ENCODE results near the gene NUDT8.
A peak's percentile ranks its signal among the peaks of the same experiment; 100 is the strongest.

The NUDT8 gene

DNA sequence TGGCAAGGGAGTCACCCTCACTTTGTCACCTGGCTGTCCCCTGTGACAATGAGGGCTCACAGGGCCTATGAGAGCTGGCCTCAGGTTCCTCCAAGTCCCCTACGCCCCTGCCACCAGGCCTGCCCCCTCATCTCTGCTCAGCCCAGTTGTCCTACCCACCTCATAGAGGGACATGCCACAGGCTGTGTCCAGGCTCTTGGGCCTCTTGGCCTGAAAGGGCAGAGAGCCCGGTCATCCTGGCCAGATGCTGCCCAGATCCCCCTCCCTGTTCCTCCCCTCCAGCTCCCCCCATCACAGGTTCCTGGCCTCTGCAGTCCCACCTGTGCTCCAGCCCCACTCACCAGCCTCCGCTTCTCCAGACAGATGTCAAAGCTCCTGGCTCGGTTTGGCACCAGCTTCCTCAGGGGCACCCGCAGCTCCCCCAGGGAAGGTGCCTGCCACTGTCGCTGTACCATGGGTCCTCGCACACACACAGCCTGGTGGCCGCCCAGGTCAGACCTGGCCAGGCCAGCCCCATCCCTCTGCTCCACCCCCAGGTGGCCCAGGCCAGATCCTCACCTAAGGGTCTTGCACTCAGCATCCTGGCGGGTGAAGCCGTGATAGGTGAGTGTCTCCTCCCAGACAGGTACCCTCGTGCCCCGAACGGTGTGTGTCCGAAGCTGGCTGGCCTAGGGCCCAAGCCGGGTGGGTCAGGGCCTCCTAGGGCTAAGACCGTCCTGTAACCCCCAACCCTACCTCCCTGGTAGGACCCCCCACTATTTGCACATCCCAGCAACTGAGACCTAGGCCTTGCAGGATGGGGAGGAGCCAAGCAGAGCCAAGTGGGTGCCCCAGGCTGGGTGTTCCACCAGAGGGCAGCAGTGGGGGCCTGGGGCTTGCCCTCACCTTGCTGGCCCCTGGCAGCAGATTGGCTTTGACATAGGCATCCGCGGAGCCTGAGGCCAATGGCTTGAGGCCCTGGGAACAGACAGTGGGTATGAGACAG, 14.7 kb downstream of the NUDT8 start:
- Histone ChIP-seq H3K4me3 (ENCODE audit: low read depth, low read length) (no peak overlapping the region), H3K9ac (no peak overlapping the region)
- TF ChIP-seq, protein P1, sequence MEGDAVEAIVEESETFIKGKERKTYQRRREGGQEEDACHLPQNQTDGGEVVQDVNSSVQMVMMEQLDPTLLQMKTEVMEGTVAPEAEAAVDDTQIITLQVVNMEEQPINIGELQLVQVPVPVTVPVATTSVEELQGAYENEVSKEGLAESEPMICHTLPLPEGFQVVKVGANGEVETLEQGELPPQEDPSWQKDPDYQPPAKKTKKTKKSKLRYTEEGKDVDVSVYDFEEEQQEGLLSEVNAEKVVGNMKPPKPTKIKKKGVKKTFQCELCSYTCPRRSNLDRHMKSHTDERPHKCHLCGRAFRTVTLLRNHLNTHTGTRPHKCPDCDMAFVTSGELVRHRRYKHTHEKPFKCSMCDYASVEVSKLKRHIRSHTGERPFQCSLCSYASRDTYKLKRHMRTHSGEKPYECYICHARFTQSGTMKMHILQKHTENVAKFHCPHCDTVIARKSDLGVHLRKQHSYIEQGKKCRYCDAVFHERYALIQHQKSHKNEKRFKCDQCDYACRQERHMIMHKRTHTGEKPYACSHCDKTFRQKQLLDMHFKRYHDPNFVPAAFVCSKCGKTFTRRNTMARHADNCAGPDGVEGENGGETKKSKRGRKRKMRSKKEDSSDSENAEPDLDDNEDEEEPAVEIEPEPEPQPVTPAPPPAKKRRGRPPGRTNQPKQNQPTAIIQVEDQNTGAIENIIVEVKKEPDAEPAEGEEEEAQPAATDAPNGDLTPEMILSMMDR (IDR thresholded peaks at IDR 0.05) = no peak

DNA sequence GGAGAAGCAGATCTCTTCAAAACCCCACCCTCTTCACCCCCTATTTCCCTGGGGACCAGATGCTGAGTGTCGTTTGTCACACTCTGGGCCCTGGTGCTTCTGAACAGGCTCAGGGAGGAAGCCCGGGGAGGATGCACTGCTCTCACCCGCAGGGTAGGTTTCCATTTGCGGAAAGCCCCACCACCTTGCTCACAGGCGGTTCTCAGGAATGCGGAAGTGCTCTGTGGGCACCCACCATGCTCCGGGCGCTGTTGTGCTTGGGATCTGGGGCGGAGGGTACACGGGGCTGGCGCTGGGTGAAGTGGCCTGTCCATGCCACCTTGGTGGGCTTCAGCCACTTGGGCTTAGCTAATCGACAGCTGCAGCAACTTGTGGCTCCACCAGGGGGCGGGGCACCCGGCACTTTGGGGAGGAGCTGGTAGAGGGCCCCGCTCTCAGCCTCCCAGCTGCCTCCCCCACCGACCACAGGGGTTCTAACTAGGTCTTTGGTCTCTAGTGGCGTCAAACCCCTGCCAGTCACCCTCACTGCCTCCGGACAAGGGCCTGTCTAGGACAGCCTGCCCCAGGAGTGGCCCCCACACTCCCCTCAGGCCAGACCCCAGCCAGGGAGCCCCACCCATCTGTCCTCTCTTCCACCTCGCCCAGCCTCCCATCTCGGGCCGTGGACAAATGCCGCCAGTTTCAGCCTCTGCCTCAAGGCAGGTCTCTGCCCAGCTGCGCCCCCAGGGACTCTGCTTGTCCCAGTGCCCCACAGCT, 15.6 kb downstream of the NUDT8 start:
- peaks cover 5% of the 10 kb centered on the region for H3K4me1 ChIP-seq
- no peaks in the 10 kb centered on the region for H3K27me3 ChIP-seq (ENCODE audit: control insufficient read depth, insufficient read depth, low read length)
- H2AFZ ChIP-seq = peak overlapping the region; percentile 77
- TF ChIP-seq, protein P1 (IDR thresholded peaks at IDR 0.05) = peak; percentile 46
- no peaks in the 10 kb centered on the region for H3K36me3 ChIP-seq (ENCODE audit: control insufficient read depth, insufficient read depth, low read length)
- H3K4me3 ChIP-seq (ENCODE audit: low read depth, low read length) = peak overlapping the region; percentile 17
- H3K9ac ChIP-seq = no peak overlapping the region
- H3K9me3 ChIP-seq (ENCODE audit: control insufficient read depth, low read length) = no peaks in the 10 kb centered on the region
- peak overlapping the region; percentile 50 for H3K4me2 ChIP-seq (ENCODE audit: low read length)
- no peaks in the 10 kb centered on the region for H3K79me2 ChIP-seq
- H3K27ac ChIP-seq = no peak overlapping the region

More for the DNA sequence above, 14.7 kb downstream of the NUDT8 start:
- H3K27ac ChIP-seq = no peak overlapping the region
- no peak overlapping the region for H2AFZ ChIP-seq
- H3K27me3 ChIP-seq (ENCODE audit: control insufficient read depth, insufficient read depth, low read length) = no peaks in the 10 kb centered on the region
- no peak overlapping the region for H3K4me2 ChIP-seq (ENCODE audit: low read length)
- no peaks in the 10 kb centered on the region for H3K36me3 ChIP-seq (ENCODE audit: control insufficient read depth, insufficient read depth, low read length)
- H3K4me1 ChIP-seq = peaks cover 5% of the 10 kb centered on the region
- H3K79me2 ChIP-seq = no peaks in the 10 kb centered on the region
- H3K9me3 ChIP-seq (ENCODE audit: control insufficient read depth, low read length) = no peaks in the 10 kb centered on the region

DNA sequence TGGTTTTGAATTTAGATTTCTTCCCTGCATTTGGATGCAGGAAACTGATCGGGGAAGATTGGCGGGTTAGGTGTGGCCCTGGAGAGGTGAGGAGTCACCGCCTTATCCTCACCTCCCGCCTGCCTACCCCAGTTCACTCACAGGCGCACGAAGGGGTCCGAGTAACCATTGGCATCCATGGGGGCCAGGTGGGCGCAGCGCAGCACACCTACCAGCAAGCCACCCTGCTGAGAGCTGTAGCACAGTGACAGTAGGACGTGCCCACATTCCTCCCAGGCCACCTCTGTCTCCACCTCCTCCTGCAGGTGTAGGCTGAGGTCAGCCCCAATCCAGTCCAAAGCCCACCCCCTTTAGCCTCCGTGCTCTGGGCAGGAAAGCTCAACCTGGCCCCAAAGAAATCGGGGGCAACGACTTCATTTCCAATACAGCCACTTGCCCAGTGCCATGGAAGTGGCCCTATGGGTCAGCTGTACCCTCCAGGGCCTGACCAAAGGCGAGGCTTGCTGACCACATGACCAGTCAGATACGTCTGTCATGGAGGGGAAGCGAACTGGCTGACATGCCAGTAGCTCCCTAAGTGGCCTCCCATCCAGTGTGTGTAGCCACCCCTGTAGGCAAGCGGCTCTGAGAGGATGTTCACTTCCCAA, 16.3 kb downstream of the NUDT8 start:
- Histone ChIP-seq H2AFZ (no peak overlapping the region), H3K36me3 (ENCODE audit: control insufficient read depth, insufficient read depth, low read length) (no peaks in the 10 kb centered on the region), H3K4me2 (ENCODE audit: low read length) (peak overlapping the region; percentile 50), H3K27me3 (ENCODE audit: control insufficient read depth, insufficient read depth, low read length) (no peaks in the 10 kb centered on the region), H3K27ac (no peak overlapping the region), H3K79me2 (no peaks in the 10 kb centered on the region), H3K9ac (no peak overlapping the region), H3K9me3 (ENCODE audit: control insufficient read depth, low read length) (no peaks in the 10 kb centered on the region), H3K4me3 (ENCODE audit: low read depth, low read length) (no peak overlapping the region), H3K4me1 (peaks cover 5% of the 10 kb centered on the region)
- TF ChIP-seq, protein P1 (IDR thresholded peaks at IDR 0.05) = no peak

DNA sequence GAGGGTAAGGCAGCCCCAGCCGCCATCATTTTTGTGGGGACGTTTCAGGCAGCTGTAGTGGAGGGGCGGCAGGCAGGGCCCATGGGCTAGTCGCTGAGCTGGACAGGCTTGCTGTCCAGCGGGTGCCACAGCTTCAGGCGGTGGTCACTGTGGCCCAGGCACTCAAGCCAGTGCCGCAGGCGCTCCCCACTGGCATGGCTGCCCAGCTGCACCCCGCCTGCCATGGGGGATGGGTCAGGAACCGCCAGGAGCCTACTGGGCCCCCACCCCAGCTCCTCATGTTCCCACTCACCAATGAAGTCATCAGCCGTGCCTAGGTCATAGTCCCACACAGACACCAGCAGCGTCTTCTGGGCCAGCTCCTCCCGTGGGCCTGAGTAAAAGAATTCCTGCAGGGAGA, 17.0 kb downstream of the NUDT8 start:
- Histone ChIP-seq H3K4me3 (ENCODE audit: low read depth, low read length) (no peak overlapping the region), H3K27ac (no peak overlapping the region), H2AFZ (no peak overlapping the region), H3K9ac (no peak overlapping the region), H3K4me2 (ENCODE audit: low read length) (no peak overlapping the region), H3K79me2 (no peaks in the 10 kb centered on the region), H3K36me3 (ENCODE audit: control insufficient read depth, insufficient read depth, low read length) (no peaks in the 10 kb centered on the region), H3K27me3 (ENCODE audit: control insufficient read depth, insufficient read depth, low read length) (no peaks in the 10 kb centered on the region), H3K9me3 (ENCODE audit: control insufficient read depth, low read length) (no peaks in the 10 kb centered on the region), H3K4me1 (peaks cover 6% of the 10 kb centered on the region)
- TF ChIP-seq, protein P1 (IDR thresholded peaks at IDR 0.05) = no peak
